Measurements from ENCODE around the gene FBXO15. TPM values are rescaled to one million over a fixed set of nuclear protein-coding genes. Genes with fewer than 3 reads are reported as not detected.
A peak's percentile ranks its signal among the peaks of the same experiment; 100 is the strongest.

The FBXO15 gene, protein sequence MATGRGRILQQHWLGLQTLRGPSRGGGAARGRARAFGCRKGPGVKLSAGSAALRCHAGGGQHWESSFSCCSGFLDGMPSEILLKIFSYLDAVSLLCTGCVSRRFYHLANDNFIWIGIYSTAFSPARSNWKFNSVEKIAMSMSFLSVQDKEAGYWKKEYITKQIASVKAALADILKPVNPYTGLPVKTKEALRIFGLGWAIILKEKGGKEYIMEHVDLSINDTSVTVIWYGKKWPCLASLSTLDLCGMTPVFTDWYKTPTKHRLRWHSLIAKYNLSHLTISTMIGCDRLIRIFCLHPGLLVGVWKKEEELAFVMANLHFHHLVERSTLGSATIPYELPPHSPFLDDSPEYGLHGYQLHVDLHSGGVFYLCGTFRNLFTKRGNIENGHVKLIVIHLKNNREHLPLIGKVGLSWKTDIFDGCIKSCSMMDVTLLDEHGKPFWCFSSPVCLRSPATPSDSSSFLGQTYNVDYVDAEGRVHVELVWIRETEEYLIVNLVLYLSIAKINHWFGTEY
- 1 to 10 TPM; 1.0 to 3.3 TPM for total RNA-seq

- ATAC-seq (peak; percentile 97), DNase-seq (peak; percentile 95 to 97 (median 97))
- Histone ChIP-seq H3K36me3 (replicated peaks in 1 of 2; ENCODE audit: insufficient read depth in 1 of 2, low read depth in 2 of 2) (no peaks in the 10 kb centered on the region), H3K27ac (peak within 1 kb of the TSS; percentile 67 to 89 (median 84)), H3K27me3 (no peaks in the 10 kb centered on the region), H3K9me3 (no peaks in the 10 kb centered on the region), H3K4me1 (peaks cover 27% of the 10 kb centered on the region), H3K4me3 (peak within 1 kb of the TSS; percentile 45 to 52)
- TF ChIP-seq POLR2A (IDR thresholded peaks at IDR 0.05) = peak; percentile 31 to 72 (median 60)
- TF ChIP-seq, protein P1, sequence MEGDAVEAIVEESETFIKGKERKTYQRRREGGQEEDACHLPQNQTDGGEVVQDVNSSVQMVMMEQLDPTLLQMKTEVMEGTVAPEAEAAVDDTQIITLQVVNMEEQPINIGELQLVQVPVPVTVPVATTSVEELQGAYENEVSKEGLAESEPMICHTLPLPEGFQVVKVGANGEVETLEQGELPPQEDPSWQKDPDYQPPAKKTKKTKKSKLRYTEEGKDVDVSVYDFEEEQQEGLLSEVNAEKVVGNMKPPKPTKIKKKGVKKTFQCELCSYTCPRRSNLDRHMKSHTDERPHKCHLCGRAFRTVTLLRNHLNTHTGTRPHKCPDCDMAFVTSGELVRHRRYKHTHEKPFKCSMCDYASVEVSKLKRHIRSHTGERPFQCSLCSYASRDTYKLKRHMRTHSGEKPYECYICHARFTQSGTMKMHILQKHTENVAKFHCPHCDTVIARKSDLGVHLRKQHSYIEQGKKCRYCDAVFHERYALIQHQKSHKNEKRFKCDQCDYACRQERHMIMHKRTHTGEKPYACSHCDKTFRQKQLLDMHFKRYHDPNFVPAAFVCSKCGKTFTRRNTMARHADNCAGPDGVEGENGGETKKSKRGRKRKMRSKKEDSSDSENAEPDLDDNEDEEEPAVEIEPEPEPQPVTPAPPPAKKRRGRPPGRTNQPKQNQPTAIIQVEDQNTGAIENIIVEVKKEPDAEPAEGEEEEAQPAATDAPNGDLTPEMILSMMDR (IDR thresholded peaks at IDR 0.05) = peak in 2 of 7 experiments; percentile 16 to 25
- 0 to 1% methylated on average over 48 to 58 of the region's 58 CpGs for WGBS, 2 donors
- intact Hi-C loops (cut with DNase I) = no loop called here
Measured at GRCh38 chr18:74147779-74148542, at the start of gene FBXO15, which contains the start of gene TIMM21. Gene FBXO15, minus strand, starts transcription at chr18:74147834. Its CDS starts 49 bp downstream, at chr18:74147785. Gene TIMM21, plus strand, starts transcription at chr18:74148523. Its CDS starts 286 bp downstream, at chr18:74148809.

- peak overlapping the region in 3 of 4 donors; percentile 53 to 69 (median 65) for H3K27ac ChIP-seq
- H3K9me3 ChIP-seq = no peaks in the 10 kb centered on the region
- no peak for TF ChIP-seq POLR2A (IDR thresholded peaks at IDR 0.05)
- TF ChIP-seq, protein P1 (IDR thresholded peaks at IDR 0.05) = peak; percentile 56 to 97 (median 91)
- intact Hi-C loops (cut with DNase I) = loop anchor here (2.0 to 10.0 kb wide), 2 partner anchors 78 to 146 kb away; no protein-coding TSS in a partner anchor
- DNase-seq (peak; percentile 51 to 74 (median 62)), ATAC-seq (peak; percentile 91)
- peaks cover 27% of the 10 kb centered on the region for H3K4me1 ChIP-seq
- no peaks in the 10 kb centered on the region for H3K27me3 ChIP-seq
- 2 to 3% methylated on average over 9 of the region's 9 CpGs for WGBS, 2 donors
- no peak overlapping the region for H3K4me3 ChIP-seq
- H3K36me3 ChIP-seq (replicated peaks in 1 of 2; ENCODE audit: insufficient read depth in 1 of 2, low read depth in 2 of 2) = no peaks in the 10 kb centered on the region
Measured at GRCh38 chr18:74196220-74197119, 48.8 kb upstream of the FBXO15 start.

- no peak for TF ChIP-seq POLR2A (IDR thresholded peaks at IDR 0.05)
- TF ChIP-seq, protein P1 (IDR thresholded peaks at IDR 0.05) = no peak
- intact Hi-C loops (cut with DNase I) = loop anchor here (10.0 kb wide), 1 partner anchor 80 kb away; no protein-coding TSS in a partner anchor
- H3K27me3 ChIP-seq = no peaks in the 10 kb centered on the region
- ATAC-seq (no peak), DNase-seq (no peak)
- H3K36me3 ChIP-seq (replicated peaks in 1 of 2; ENCODE audit: insufficient read depth in 1 of 2, low read depth in 2 of 2) = no peaks in the 10 kb centered on the region
- no peak overlapping the region for H3K27ac ChIP-seq
- no peaks in the 10 kb centered on the region for H3K9me3 ChIP-seq
- peaks cover 27% of the 10 kb centered on the region for H3K4me1 ChIP-seq
- H3K4me3 ChIP-seq = no peak overlapping the region
- 53 to 57% methylated on average over 3 of the region's 3 CpGs for WGBS, 2 donors
Measured at GRCh38 chr18:74194691-74195090, 47.1 kb upstream of the FBXO15 start.

- no peak overlapping the region for H3K27ac ChIP-seq
- 67 to 72% methylated on average over 14 of the region's 14 CpGs for WGBS, 2 donors
- no peaks in the 10 kb centered on the region for H3K27me3 ChIP-seq
- H3K4me3 ChIP-seq = no peak overlapping the region
- intact Hi-C loops (cut with DNase I) = loop anchor here (10.0 kb wide), 1 partner anchor 83 kb away; no protein-coding TSS in a partner anchor
- TF ChIP-seq POLR2A (IDR thresholded peaks at IDR 0.05) = no peak
- TF ChIP-seq, protein P1 (IDR thresholded peaks at IDR 0.05) = no peak
- no peaks in the 10 kb centered on the region for H3K36me3 ChIP-seq (replicated peaks in 1 of 2; ENCODE audit: insufficient read depth in 1 of 2, low read depth in 2 of 2)
- peaks cover 8% of the 10 kb centered on the region for H3K4me1 ChIP-seq
- H3K9me3 ChIP-seq = no peaks in the 10 kb centered on the region
- DNase-seq = no peak
- no peak for ATAC-seq
Measured at GRCh38 chr18:74191577-74191976, 43.9 kb upstream of the FBXO15 start.

Data from body of pancreas (tissue), 4 donors.